Measurements from ENCODE around the gene ATXN7L1.

Gene ATXN7L1

DNA sequence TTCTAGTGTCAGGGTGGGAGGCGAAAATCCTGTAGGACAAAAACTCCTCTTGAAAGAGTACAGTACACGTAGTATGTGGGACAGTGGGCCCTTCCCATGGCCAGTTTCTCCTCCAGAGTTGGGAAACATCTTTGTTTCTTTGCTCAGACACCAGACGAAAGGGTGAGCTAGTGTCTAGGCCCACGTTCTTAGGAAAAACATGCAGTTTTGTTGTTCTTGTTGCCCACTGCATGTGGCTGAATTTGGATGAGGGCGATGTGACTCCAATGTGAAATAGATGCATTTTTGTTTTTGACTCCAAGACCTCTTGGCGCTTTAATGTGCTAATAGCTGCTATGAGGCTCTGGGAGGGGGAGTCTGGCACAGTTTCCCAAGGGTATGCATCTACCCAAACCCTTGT lies 100.8 kb downstream of the ATXN7L1 start:
- no peak for DNase-seq

DNA sequence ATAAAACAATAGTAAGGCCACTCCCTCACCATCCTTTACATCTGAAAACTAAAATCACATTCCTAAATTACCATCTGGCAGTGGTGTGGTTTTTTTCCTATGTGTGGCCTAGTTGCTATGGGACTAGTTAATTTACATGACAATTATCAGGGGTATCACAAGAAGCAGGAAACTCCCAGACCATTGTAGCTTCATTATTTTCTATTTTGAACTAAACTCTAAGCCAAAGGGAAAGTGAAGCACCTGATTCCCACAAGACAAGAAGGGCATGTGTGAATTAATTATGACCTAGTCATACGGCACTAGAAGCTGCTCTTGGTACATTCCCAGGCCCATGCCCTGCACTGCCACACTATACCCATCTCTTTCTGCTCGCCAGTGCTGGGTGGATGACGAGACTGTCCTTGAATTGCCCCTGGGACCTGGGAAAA lies 103.4 kb downstream of the ATXN7L1 start:
- no peak for DNase-seq

DNA sequence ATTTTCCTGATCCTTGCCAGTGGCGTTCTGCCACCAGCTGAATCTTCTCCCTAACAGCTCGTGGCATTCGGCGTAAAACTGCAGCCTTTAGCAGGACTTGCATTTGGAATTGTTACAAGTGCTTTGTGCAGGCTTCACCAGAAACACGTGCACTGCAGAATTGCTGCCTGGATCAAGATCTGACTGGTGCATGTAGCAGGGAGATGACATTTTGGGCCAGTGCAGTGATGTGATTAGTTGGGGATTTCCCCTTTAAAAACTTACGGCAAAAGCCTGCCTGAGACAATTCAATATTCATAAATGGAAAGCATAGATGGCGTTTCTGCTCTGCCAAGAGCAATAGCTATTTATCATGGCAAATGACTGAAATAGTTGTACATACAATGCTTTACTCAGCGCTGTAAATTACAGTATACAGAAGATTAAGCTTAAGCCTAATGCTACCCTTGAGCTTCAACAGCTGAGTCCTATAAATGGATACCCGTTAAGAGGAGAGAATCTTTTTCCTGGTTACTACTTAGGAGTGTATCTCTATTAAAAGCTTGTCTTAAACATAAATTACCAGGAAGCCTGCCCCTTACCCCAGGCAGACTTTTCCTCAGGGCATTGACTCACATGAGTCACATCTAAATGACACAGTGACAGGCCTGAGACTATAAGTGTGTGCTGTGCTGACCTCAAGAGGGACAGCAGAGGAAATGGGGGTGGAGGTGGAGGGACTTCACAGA lies 106.3 kb downstream of the ATXN7L1 start:
- DNase-seq, result no peak

DNA sequence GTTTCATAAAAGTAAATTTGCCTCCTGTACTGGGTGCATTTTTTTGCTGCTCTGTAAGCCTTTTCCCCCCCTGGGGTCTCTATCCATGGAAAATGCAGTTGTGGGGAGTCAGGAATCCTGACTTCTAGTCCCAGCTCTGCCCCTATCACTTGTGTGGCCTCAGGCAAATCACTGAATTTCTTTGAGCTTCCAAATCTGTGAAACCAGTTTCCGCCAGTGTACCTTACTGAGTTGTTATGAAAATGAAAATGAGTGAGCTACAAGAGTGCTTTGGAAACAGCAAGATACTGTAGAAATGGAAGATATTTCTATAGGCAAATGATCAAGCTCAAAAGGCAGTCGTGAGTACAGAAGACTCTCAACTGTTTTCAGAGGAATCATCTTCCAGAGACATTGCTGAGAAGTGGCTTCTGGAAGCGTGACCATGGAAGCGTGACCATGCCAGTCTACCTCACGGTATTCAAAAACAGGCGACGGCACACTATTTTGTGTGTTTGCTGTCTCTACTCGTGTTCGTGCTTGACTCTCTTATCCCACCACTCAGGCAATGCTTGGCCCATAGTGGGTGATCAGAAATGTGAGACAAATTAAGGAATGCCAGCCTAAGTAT lies 107.4 kb downstream of the ATXN7L1 start:
- DNase-seq, result no peak

DNA sequence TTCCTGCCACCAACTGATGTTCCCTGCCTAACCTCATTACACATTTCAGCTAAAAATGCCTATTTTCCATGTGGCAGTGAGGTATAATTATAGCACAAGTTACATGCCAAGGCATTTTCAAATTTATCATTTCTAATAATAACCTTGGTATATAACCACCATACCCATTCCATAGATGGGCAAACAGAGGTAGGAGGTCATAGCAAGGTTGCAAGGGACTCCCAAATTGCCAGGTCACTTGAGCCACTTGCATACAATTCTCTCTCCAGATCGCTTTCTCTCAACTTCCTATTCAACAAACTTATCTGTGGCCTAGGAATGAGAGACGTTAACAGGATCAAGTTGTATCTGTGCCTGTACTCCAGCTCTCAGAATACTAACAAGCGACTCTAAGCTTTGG lies 108.3 kb downstream of the ATXN7L1 start:
- DNase-seq, result no peak

DNA sequence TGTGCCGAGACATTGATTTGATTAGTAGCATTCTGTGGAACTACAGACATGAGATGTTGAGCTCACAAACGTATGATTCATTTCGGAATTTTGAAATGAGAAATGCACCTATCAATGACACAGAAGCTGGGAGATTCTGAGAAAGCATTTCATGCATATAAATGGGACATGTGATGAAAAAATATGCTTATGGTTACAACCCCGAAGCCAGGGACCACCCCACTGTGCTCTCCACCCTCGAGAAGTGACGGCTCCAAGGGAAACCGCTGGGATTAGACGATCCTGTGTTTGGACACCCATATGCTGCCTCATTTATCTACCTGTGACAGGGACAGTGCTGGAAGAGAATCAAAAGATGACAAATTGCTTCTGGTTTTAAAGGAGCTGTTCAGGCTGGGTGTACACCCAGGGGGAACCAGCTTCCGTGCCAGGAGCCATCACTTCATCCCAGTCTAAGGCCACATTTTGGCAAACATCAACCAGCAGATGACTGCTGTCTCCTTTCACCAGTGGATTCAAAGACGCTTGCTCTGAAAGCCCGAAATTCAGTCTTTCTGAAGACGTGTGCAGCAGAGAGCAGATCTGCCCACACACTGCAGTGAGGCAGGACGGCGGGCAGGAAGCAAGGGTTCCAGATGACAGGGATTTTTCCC lies 109.9 kb downstream of the ATXN7L1 start:
- DNase-seq, result no peak

DNA sequence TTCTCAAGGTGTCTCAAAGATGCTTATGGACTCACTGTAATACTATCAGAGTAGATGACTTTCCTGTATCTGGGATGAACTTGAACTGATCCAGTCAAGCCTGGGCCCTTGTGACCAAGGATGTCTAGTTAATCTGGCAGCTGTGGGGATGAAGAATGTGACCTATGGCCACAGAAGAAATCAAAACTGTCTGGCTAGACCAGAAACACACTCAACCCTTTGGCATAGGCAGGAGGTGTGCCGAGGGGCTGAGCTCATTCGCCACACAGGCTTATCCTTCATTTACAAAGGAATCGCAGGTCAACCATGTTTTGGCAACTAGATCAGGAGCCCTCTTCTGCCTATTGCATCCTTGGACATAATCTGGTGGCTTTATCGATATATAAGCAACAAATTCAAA lies 110.6 kb downstream of the ATXN7L1 start:
- no peak for DNase-seq

DNA sequence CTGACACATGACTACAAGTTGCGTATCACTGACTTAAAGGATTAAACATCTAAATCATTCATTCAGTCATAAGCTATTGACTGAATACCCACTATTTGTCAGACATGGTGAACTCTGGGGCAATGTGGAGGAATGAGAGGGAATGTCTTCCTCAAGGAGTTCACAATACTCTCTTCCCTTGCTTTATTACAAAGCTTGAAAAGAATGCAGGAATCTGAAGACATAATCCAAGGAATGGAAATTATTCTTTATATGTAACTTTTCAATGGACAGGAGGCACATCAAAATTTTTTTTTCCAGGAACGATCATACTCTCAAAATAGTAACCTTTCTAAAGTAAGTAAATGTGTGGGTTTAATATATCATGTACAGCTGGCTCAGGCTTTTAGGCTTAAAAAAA lies 111.9 kb downstream of the ATXN7L1 start:
- DNase-seq, result no peak

DNA sequence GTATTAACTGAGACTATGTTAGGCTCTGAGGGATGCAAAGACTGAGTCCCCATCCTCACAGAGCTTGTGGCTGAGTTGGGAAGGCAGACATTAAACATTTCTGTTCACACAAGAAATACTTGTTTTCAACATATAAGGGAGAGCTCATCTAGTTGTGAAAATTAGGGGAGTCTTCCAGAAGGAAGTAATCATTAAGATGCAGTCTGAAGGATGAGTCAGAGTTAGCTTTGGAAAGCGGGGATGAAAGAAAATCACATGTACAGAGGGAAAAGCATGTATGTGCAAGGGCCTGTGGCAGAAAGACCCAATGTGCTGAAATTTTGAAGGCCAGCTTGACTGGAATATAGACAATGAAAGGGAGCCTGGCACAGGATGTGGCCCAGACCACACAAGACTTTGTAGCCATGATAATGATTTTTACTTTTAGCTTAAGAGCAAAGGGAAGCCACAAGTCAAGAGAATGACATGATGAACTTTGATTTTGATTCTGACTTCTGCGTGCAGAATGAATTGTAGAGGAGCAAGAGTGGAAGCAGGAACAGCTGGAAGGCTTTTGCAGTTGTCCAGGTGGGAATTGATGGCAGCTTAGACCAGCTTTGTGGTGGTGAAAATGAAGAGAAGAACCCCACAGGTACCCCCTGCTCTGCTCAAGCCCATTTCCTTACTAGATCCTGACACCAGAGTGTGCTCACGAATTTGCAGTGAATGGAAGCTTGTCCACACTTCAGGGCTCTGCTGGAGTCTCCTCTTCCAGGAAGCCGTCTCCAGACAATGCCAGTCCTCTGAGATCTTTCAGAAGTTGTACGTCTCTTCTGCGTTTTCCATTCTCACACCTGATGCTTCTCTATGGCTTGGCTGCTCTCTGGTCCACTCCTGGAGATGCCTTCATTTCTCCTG lies 115.6 kb downstream of the ATXN7L1 start:
- DNase-seq, result peak; percentile 34

DNA sequence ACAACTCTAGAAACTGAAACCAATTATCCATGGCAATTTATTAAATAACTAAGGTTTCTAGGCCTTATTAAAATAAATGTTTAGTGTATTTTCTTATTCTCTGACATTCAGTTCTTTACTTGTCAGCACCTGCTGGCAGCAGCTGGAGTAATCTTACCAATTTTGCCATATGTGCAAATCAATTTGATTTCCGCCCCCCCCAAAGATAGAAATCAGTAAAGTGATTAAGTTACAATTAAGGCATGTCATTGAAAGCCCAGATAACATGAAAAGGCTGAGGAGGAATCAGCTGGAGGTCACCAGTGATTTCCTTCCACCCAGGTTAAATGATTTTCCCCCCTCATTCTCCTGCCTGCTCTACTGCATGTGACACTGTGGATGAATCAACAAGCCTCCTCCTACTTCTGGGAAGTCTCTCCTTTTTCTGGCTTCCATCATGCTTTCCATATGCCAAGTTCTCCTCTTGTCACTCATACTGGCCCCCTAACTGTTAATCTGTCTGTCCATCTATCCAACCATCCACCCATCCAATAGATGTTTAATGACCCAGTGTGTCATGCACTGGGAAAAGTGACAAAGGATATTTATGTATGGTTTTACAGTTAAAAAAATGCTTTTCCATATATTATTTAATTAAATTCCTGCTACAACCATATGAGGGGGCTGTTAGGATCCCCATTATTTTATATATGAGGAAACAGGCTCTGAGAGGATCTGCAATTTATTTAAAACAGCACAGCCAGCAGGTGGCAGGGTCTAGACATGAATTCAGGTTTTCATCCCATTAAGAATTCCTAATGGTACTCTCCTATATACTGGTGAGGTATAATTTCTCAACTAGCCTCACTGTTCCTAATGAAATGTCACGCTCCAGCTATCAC lies 116.5 kb downstream of the ATXN7L1 start:
- peak; percentile 32 for DNase-seq

DNA sequence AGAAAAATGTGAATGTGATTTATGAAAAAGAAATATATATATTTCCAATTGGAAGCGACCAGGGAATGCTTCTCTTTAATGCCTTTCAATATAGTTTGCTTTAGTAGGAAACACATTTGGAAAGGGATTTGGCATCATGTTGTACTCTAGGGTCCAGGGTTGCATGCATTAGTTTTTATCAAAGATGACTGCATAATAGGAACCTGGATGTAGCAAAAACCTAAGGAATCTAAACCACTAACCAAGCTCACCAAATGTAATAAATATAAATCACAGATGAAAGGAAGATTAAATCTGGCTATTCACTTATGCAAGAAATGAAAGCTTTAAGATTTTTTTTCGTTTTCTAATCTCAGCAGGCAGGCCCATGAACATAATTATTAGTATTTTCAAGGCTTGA lies 120.0 kb downstream of the ATXN7L1 start:
- no peak for DNase-seq

DNA sequence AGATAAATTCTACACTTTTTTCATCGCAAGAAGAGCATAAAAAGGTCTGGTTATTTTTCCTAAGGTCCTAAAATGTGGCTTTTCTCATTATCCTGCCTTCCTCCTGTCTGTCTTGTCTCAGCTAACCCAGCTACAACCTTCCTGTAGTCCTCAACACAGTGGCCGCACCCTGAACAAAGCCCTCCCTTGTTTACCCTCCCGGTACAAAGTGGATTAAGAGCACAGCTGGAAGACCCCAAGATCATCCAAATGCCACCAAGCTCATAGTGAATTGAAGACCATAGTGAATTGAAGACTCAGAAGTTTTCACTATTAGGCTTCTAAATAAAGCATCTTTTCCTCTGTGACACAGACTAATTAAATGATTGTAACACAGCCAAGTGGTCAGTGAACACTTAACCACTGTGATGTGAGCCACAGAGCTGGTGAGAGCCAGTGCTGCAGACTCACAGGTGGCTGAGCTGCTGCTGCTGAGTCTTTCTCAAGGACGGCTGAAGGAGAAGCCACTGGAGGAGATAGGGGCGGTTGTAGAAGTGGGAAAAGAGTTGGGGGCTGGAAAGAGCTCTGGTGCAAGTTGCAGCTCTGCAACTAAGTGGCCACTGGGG lies 123.6 kb downstream of the ATXN7L1 start:
- DNase-seq, result no peak

DNA sequence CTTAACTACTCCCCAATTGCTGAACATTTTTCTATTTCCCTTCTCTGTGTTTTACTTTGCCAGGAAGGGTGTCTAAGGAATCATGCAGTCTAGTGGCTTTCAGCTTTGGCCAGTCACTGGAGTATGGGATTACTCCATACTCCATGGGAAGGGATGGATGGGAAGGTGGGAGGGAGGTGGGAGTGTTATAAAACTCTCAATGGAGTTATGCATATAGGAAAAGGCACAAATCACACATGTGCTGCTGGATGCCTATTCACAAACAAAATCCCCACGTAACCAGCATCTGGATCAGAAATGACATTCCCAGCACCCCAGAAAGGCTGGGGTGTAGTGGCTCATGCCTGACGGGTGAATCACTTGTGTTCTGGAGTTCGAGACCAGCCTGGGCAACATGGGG lies 125.3 kb downstream of the ATXN7L1 start:
- no peak for DNase-seq

DNA sequence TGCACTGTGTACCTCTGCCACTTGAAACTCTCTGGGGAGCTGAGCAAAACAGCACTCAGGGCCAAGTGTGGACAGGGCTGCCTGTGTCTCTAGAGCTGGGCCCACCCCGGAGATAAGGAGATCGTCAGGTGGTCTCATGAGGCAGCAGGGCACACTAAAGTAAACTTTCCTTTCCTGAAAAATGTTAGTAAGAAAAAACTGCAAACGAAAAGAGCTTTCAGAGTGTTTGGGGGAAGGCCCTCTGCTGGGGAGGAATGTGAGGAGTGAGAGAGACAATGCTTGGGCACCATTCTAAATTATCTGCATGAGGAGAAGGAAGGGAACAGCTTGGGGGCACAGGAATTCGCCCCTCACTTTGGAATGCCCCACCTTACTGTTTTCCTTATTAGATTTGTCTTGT lies 127.7 kb downstream of the ATXN7L1 start:
- DNase-seq, result no peak

DNA sequence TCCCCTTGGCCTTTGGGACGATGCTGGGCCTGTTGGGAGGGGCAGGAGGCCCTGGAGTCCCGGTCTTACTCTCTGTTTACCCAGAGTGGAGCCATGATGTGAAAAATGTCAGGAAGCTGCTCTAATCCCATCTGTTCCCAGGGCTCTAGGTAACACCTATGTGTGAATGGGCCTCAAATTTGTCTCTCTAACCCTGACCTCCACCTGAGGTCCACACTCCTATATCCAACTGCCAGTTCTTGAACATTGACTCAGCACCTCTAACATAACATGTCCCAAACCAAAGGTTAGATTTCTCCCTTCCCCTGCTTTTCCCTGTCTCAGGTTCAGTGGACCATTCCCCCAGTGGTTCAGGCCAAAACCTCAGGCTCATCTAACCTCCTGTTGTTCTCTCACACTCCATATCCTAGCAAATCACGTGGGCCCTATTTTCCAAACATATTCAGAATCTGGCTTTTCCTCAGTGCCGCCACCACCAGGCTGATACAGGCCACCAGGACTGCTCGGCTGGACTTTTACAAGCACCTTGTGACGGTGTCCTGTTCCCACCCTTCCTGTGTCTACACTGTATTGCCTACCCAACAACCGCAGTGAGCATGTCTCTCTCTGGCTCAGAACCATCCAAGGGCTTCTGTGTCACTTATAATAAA lies 130.6 kb downstream of the ATXN7L1 start:
- no peak for DNase-seq

DNA sequence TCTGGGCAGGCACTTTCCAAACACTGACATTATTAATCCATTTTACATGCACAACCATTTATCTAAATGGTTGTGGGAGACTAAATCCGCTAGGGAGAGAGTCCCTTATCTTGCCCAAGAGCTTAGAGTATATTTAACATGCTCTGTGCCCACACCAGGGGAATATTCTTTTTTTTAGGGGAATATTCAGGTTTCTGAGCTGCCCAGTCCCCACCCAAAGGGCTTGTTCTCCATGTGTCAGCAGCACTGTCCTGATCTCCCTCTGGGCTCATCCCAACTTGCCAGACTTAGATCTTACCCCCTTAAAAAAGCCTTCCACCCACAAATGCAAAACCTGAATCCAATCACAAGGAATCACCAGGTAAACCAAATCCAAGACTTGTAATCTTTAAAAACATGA lies 132.1 kb downstream of the ATXN7L1 start:
- DNase-seq, result no peak

DNA sequence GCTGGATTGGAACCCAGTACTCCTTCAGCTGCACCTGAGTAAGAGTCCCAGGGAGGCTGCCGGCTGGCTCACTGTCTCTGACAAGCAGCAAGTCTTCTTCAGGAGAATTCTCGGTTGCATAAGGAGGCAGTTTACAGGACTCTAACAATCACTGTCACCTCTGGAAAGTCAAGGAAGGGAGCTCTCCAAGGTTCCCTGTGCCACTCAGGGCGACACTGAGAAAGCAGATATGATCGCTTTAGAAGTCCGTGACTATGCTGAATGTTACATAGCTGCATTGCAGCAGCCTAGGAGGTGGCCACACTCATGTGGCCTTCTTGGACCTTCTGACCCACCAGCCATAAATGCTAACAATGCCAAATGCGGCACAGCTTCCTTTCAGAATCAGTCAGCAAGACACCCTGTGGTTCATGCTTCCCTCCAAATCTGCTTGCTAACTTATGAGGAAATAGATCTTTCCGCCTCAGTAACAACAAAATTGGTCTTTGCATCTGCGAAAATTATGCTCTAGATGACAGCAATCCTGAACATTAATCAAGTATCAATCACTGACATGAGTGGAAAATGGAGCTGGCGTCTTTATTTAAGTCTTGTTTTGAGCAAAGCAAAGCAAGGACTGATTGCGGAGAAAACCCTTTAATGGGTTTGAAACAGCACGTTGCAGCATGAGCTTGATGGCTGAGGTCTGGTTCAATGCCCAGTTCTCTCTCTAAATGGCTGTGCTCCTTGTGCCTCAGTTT lies 132.9 kb downstream of the ATXN7L1 start:
- DNase-seq, result no peak

DNA sequence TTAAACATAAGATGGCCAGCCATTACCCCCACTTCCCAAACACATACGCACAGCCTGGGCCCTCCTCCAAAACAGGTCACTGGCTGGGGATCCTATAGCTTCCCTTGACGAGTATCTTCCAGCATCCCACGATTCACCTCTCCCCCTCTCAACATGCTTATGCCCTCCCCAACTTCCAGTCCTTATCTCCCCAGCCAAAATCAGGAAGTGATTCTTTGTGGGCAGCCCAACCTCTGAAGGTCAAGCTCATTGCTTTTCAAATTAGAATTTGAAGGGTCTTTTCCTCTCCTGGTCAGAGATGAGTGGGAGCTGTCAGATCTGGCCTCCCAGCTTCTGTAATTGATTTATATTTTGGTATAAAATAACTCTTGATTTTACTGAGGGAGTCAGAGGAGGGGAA lies 133.6 kb downstream of the ATXN7L1 start:
- DNase-seq, result no peak

DNA sequence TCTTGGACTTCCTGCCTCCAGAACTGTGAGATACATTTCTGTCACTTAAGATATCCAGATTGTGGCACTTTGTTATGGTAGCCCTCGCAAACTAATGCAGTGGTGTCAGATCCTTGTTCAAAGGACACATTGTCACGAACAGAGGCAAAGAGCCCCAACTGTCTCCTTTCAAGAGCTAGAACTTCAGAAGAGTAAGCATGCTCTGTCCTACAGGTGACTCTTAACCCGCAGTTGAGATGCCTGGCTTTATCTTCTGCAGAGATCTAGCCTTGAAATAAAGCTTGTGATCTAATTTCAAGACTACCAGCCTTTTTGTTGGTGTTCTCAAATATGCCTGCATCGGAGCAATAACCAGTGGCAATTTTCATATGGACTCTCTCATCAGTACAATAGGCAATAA lies 134.4 kb downstream of the ATXN7L1 start:
- DNase-seq, result no peak

DNA sequence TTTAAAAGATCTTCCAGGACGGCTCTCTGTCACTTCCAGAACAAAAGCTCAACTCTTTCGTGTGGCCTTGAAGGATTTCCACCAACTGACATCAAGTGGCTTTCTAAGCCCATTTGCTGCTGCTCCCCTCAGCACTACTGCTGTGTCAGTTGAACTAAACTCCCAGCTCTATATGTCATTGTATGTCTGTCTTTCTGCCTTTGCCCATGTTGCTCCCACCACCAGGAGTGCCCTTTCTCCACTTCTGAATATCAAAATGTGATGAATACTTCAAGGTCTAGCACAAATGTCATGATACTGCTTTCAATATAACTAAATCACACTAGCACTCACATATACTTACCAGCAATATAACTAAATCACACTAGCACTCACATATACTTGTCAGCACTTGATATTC lies 138.3 kb downstream of the ATXN7L1 start:
- no peak for DNase-seq

DNA sequence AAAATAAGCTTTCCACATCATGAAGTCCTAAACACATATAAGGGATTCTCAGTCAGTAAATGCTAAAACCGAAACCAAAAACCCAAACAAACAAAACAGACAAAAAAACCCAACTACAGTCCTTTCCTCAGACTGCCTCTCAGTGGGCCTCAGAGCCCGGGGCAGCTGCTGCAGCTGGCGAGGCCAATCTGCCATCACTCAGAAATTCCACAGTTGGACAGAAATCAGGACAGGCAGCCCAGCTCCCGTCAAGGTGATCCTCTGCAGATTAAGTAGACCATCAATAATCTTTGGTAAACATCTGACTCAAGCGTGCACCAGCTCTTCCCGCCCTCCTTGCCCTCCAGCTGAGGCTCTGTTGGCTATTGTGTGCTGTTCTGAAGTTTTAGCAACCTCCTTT lies 142.2 kb downstream of the ATXN7L1 start:
- no peak for DNase-seq

Data from CD4-positive, alpha-beta T cell treated with Interleukin-21 for 1 hour (primary cell).